Large intestine (tissue), 12 donors: Measurements from ENCODE around the gene PINK1. TPM values are rescaled to one million over a fixed set of nuclear protein-coding genes. Genes with fewer than 3 reads are reported as not detected.

Source experiments
- DNase-seq, 2 donors: peaks; one replicate each; pipeline versions ENCODE4 v3.0.0 to v3.0.0-alpha.2; 2013
- H3K27ac ChIP-seq: one replicate; pipeline ENCODE4 v1.5.1; 2013; ENCODE audit warnings: low read length
- H3K27me3 ChIP-seq: 2 replicates; pipeline ENCODE4 v1.6.1; 2013; ENCODE audit warnings: low read length; ENCODE audit not compliant: control insufficient read depth, insufficient read depth
- H3K36me3 ChIP-seq: 2 replicates; pipeline ENCODE4 v1.6.1; 2013; ENCODE audit warnings: low read length; ENCODE audit not compliant: control insufficient read depth, insufficient read depth
- H3K4me1 ChIP-seq: one replicate; pipeline ENCODE4 v1.6.1; 2013; ENCODE audit warnings: low read length; ENCODE audit not compliant: control insufficient read depth, insufficient read depth
- H3K4me3 ChIP-seq: one replicate; pipeline ENCODE4 v1.5.1; 2013; ENCODE audit warnings: low read length
- H3K9me3 ChIP-seq: one replicate; pipeline ENCODE4 v1.6.1; 2013; ENCODE audit warnings: mild to moderate bottlenecking, low read depth, low read length, moderate library complexity; ENCODE audit not compliant: control insufficient read depth
- WGBS: methylation state at CpG from one replicate; pipeline ENCODE4 v1.1.5; 2013; ENCODE audit warnings: low lambda C conversion rate; ENCODE audit not compliant: insufficient coverage; 5-methylcytosine and 5-hydroxymethylcytosine counted together
- long read RNA-seq, 11 donors: transcript quantifications; one replicate each; lab custom pipeline, GENCODE V29; 2026
- polyA plus RNA-seq: library from polyadenylated mRNA; unstranded; fragments of 120-200 nt; gene quantifications from one replicate; pipeline ENCODE4 v1.2.1, GENCODE V29; 2013

Gene PINK1
- polyA plus RNA-seq, result 36.3 TPM
- long read RNA-seq, donor 1, transcript PINK1-201 (8 exons, 2,660 nt), result major isoform, 5 of 144 reads
- long read RNA-seq, donor 1, partial matches to known transcripts, result 138 of 144 reads
- long read RNA-seq, donor 1, other reads (novel, unspliced or antisense), result 0 of 144 reads
- long read RNA-seq, donor 2, transcript PINK1-201 (8 exons, 2,660 nt), result major isoform, 24 of 434 reads
- long read RNA-seq, donor 2, partial matches to known transcripts, result 410 of 434 reads
- long read RNA-seq, donor 2, other reads (novel, unspliced or antisense), result 0 of 434 reads
- long read RNA-seq, donor 3, result 0 reads
- long read RNA-seq, donor 4, partial matches to known transcripts, result 0 of 3 reads
- long read RNA-seq, donor 4, other reads (novel, unspliced or antisense), result 0 of 3 reads
- long read RNA-seq, donor 5, transcript PINK1-201 (8 exons, 2,660 nt), result major isoform, 14 of 147 reads
- long read RNA-seq, donor 5, partial matches to known transcripts, result 132 of 147 reads
- long read RNA-seq, donor 5, other reads (novel, unspliced or antisense), result 0 of 147 reads
- long read RNA-seq, donor 6, transcript PINK1-201 (8 exons, 2,660 nt), result major isoform, 16 of 212 reads
- long read RNA-seq, donor 6, partial matches to known transcripts, result 194 of 212 reads
- long read RNA-seq, donor 6, other reads (novel, unspliced or antisense), result 0 of 212 reads
- long read RNA-seq, donor 7, transcript PINK1-201 (8 exons, 2,660 nt), result major isoform, 13 of 13 reads
- long read RNA-seq, donor 7, partial matches to known transcripts, result 0 of 13 reads
- long read RNA-seq, donor 7, other reads (novel, unspliced or antisense), result 0 of 13 reads
- long read RNA-seq, donor 8, transcript PINK1-201 (8 exons, 2,660 nt), result major isoform, 22 of 301 reads
- long read RNA-seq, donor 8, partial matches to known transcripts, result 277 of 301 reads
- long read RNA-seq, donor 8, other reads (novel, unspliced or antisense), result 0 of 301 reads
- long read RNA-seq, donor 9, transcript PINK1-201 (8 exons, 2,660 nt), result major isoform, 11 of 202 reads
- long read RNA-seq, donor 9, partial matches to known transcripts, result 54 of 202 reads
- long read RNA-seq, donor 9, other reads (novel, unspliced or antisense), result 136 of 202 reads
- long read RNA-seq, donor 10, transcript PINK1-201 (8 exons, 2,660 nt), result major isoform, 27 of 259 reads
- long read RNA-seq, donor 10, partial matches to known transcripts, result 231 of 259 reads
- long read RNA-seq, donor 10, other reads (novel, unspliced or antisense), result 0 of 259 reads
- long read RNA-seq, donor 11, transcript PINK1-201 (8 exons, 2,660 nt), result major isoform, 9 of 165 reads
- long read RNA-seq, donor 11, partial matches to known transcripts, result 150 of 165 reads
- long read RNA-seq, donor 11, other reads (novel, unspliced or antisense), result 6 of 165 reads

GRCh38 chr1:20633190-20634064 lies at the start of gene PINK1:
Gene PINK1 (plus strand): TSS chr1:20633458. CDS start chr1:20633549, 91 bp downstream.
- H3K9me3 ChIP-seq, result no peaks in the 10 kb centered on the region
- H3K4me1 ChIP-seq, result peaks cover 13% of the 10 kb centered on the region
- H3K4me3 ChIP-seq, result peak within 1 kb of the TSS; percentile 44
- peaks cover 14% of the 10 kb centered on the region for H3K36me3 ChIP-seq
- WGBS, result no CpG with 5 or more reads among the region's 93 CpGs
- H3K27ac ChIP-seq, result peak within 1 kb of the TSS; percentile 60
- peak; percentile 84 to 91 for DNase-seq
- peaks cover 3% of the 10 kb centered on the region for H3K27me3 ChIP-seq

DNA sequence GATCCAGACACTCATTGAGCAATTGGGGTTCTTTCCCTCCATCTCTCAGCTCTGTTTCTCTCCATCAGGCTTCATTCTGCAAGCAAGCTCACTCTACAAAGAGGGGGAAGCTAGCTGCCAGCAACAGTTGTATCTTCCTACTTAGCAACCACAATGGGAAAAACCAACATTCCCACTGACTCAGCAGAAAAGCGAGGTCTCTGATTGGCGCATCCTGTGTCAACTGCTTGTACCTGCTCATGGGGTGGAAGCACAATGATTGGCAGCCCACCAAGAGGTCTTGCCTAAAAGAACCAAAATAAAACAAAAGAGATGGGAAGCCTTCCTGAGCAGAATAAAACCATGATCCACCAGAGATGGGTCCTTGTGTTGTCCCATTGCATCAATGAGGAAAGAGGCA lies 48.4 kb upstream of the PINK1 start:
- no CpG with 5 or more reads among the region's 2 CpGs for WGBS
- H3K27me3 ChIP-seq, result peaks cover 20% of the 10 kb centered on the region

GRCh38 chr1:20586953-20587660 lies 46.2 kb upstream of the PINK1 start:
- H3K4me3 ChIP-seq, result no peak overlapping the region
- H3K27ac ChIP-seq, result no peak overlapping the region
- H3K27me3 ChIP-seq, result peaks cover 36% of the 10 kb centered on the region
- peaks cover 11% of the 10 kb centered on the region for H3K9me3 ChIP-seq
- no peak for DNase-seq
- WGBS, result no CpG with 5 or more reads among the region's 10 CpGs
- H3K4me1 ChIP-seq, result peaks cover 15% of the 10 kb centered on the region
- no peaks in the 10 kb centered on the region for H3K36me3 ChIP-seq

More for the DNA sequence above, 48.4 kb upstream of the PINK1 start:
- H3K36me3 ChIP-seq, result no peaks in the 10 kb centered on the region
- no peak overlapping the region for H3K27ac ChIP-seq
- no peak for DNase-seq
- peaks cover 9% of the 10 kb centered on the region for H3K4me1 ChIP-seq
- H3K4me3 ChIP-seq, result no peak overlapping the region
- peaks cover 11% of the 10 kb centered on the region for H3K9me3 ChIP-seq

GRCh38 chr1:20587661-20588053 lies 45.6 kb upstream of the PINK1 start:
- no peaks in the 10 kb centered on the region for H3K36me3 ChIP-seq
- no peak overlapping the region for H3K27ac ChIP-seq
- H3K4me3 ChIP-seq, result no peak overlapping the region
- H3K4me1 ChIP-seq, result peaks cover 15% of the 10 kb centered on the region
- no CpG with 5 or more reads among the region's 2 CpGs for WGBS
- peaks cover 37% of the 10 kb centered on the region for H3K27me3 ChIP-seq
- H3K9me3 ChIP-seq, result peaks cover 11% of the 10 kb centered on the region
- DNase-seq, result no peak

DNA sequence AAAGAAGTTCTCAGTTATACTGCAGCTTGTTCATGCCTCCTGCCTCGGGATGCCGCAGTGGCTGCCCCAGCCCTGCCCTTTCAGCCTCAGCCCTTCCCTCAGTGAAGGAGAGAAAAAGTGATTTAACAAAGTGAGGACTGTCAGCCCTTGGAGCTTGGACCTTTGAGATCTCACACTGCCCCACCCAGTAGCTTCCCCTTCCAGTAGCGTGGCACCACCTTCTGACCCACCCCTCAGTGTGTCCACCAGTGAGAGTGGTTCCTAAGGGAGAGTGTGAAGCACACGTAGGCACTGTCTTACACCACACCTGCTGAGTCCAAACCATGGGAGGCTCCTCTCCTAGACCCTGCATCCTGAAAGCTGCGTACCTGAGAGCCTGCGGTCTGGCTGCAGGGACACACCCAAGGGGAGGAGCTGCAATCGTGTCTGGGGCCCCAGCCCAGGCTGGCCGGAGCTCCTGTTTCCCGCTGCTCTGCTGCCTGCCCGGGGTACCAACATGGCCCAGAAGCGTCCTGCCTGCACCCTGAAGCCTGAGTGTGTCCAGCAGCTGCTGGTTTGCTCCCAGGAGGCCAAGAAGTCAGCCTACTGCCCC lies 44.5 kb upstream of the PINK1 start, which contains the start of gene CDA:
Gene CDA (plus strand): TSS at position 464 of the 592 bp plus-strand sequence. CDS start 33 bp downstream, at position 497.
- no CpG with 5 or more reads among the region's 11 CpGs for WGBS
- H3K27me3 ChIP-seq, result peaks cover 37% of the 10 kb centered on the region
- peaks cover 11% of the 10 kb centered on the region for H3K9me3 ChIP-seq

GRCh38 chr1:20589331-20590278 lies 43.7 kb upstream of the PINK1 start:
- H3K4me1 ChIP-seq, result peaks cover 15% of the 10 kb centered on the region
- no CpG with 5 or more reads among the region's 24 CpGs for WGBS
- peaks cover 11% of the 10 kb centered on the region for H3K9me3 ChIP-seq
- peak; percentile 12 to 18 for DNase-seq
- peaks cover 34% of the 10 kb centered on the region for H3K27me3 ChIP-seq
- no peak overlapping the region for H3K27ac ChIP-seq
- H3K4me3 ChIP-seq, result no peak overlapping the region
- H3K36me3 ChIP-seq, result no peaks in the 10 kb centered on the region

More for the DNA sequence above, 44.5 kb upstream of the PINK1 start, which contains the start of gene CDA:
- Histone ChIP-seq H3K36me3 (no peaks in the 10 kb centered on the region), H3K4me3 (no peak within 1 kb of the TSS), H3K27ac (no peak within 1 kb of the TSS), H3K4me1 (peaks cover 15% of the 10 kb centered on the region)
- peak; percentile 27 to 62 for DNase-seq

DNA sequence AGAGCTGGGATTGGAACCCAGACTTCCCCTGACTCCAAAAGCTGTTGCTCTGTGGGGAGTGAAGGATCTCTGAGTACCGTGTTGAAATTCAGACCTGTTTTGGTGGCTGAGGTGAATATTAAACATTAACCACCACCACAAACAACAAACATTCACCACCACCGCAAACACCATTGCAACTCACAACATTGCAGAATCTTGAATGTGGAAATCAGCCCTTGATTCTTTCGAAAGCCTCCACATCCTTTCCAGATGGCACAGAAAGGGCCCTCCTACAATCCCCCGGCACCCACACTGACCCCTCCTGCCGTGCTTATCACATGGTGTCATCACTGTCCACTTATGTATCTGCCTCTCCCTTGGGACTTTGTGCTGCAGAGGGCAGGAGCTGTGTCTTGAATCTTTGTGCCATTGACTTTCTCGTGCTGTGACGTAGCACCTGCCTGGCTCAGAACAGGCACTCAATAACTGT lies 42.9 kb upstream of the PINK1 start:
- Histone ChIP-seq H3K9me3 (peaks cover 11% of the 10 kb centered on the region), H3K36me3 (no peaks in the 10 kb centered on the region), H3K27ac (no peak overlapping the region), H3K4me3 (no peak overlapping the region), H3K4me1 (peaks cover 15% of the 10 kb centered on the region), H3K27me3 (peaks cover 34% of the 10 kb centered on the region)
- WGBS, result no CpG with 5 or more reads among the region's 7 CpGs
- peak; percentile 39 to 67 for DNase-seq

GRCh38 chr1:20593756-20594155 lies 39.5 kb upstream of the PINK1 start:
- no peak overlapping the region for H3K27ac ChIP-seq
- peaks cover 4% of the 10 kb centered on the region for H3K9me3 ChIP-seq
- peaks cover 28% of the 10 kb centered on the region for H3K27me3 ChIP-seq
- no peak overlapping the region for H3K4me3 ChIP-seq
- no peak for DNase-seq
- H3K36me3 ChIP-seq, result no peaks in the 10 kb centered on the region
- WGBS, result no CpG with 5 or more reads among the region's 5 CpGs
- peaks cover 12% of the 10 kb centered on the region for H3K4me1 ChIP-seq
